ENCODE data around the gene PPIP5K1. TPM values are rescaled to one million over a fixed set of nuclear protein-coding genes. Genes with fewer than 3 reads are reported as not detected.

PPIP5K1 gene
- total RNA-seq, 1 experiment from 2014 or later: 34.4 TPM

GRCh38 chr15:43484455-43484854 is 105.6 kb downstream of the PPIP5K1 start:
- H3K4me3 Mint-ChIP-seq: no peak overlapping the region
- ChIA-PET CTCF (no interaction called here), POLR2A (no interaction called here)
- no peaks in the 10 kb centered on the region for H3K27me3 Mint-ChIP-seq (ENCODE audit: low read depth)
- no peaks in the 10 kb centered on the region for H3K9me3 Mint-ChIP-seq
- TF ChIP-seq FOXP4 (CRISPR knock-in tag; IDR thresholded peaks at IDR 0.05): no peak
- TF ChIP-seq ZNF425 (CRISPR knock-in tag; conservative IDR thresholded peaks at IDR 0.05): no peak
- TF ChIP-seq ATF1 (CRISPR knock-in tag; IDR thresholded peaks at IDR 0.05): no peak
- TF ChIP-seq ZNF671 (CRISPR knock-in tag; IDR thresholded peaks at IDR 0.05): no peak
- no peak for TF ChIP-seq ZNF281 (CRISPR knock-in tag; IDR thresholded peaks at IDR 0.05)
- TF ChIP-seq ELF4 (CRISPR knock-in tag; IDR thresholded peaks at IDR 0.05; ENCODE audit: low read depth): no peak
- no peak for TF ChIP-seq ZNF396 (CRISPR knock-in tag; IDR thresholded peaks at IDR 0.05; ENCODE audit: borderline replicate concordance)
- no peak for TF ChIP-seq ATF2 (CRISPR knock-in tag; IDR thresholded peaks at IDR 0.05; ENCODE audit: borderline replicate concordance, low read depth)
- TF ChIP-seq GRHL2 (CRISPR knock-in tag; IDR thresholded peaks at IDR 0.05; ENCODE audit: insufficient replicate concordance, severe bottlenecking): no peak
- no peak for TF ChIP-seq ZBTB21 (CRISPR knock-in tag; IDR thresholded peaks at IDR 0.05; ENCODE audit: borderline replicate concordance)
- no peak for TF ChIP-seq ZSCAN18 (CRISPR knock-in tag; IDR thresholded peaks at IDR 0.05)
- TF ChIP-seq GABPB1 (CRISPR knock-in tag; IDR thresholded peaks at IDR 0.05): no peak
- H3K4me1 Mint-ChIP-seq: 0 out of 2 replicates have a peak, but pooled peaks cover 3% of the 10 kb centered on the region
- DNase-seq (ENCODE audit: low spot score): no peak
- peak overlapping the region; percentile 24 for H3K27ac Mint-ChIP-seq
- no peak for ATAC-seq
- peaks cover 62% of the 10 kb centered on the region for H3K36me3 Mint-ChIP-seq

Other genes starting within 250 kb of the PPIP5K1 start
- gene ZSCAN29, start 219.2 kb downstream of the PPIP5K1 start, total RNA-seq (2021): 39.7 to 41.7 TPM (median 41.6 TPM) in 3 replicates
- gene TUBGCP4, start 219.1 kb downstream of the PPIP5K1 start, total RNA-seq (2021): 22.5 to 28.5 TPM (median 25.4 TPM) in 3 replicates
- 52.8 to 67.1 TPM (median 54.9 TPM) in 3 replicates for gene TP53BP1, start 97.1 kb downstream of the PPIP5K1 start, total RNA-seq (2021)
- gene MAP1A, start 72.6 kb downstream of the PPIP5K1 start, total RNA-seq (2021): 1.1 to 2.2 TPM (median 1.1 TPM) in 3 replicates
- 35.4 to 41.5 TPM (median 37.3 TPM) in 3 replicates for gene CKMT1B, start 3.8 kb upstream of the PPIP5K1 start, total RNA-seq (2021)
- gene STRC, start 28.6 kb upstream of the PPIP5K1 start, total RNA-seq (2021): 1.1 to 1.7 TPM (median 1.1 TPM) in 3 replicates
- 2.5 to 3.2 TPM (median 2.5 TPM) in 3 replicates for gene CATSPER2, start 58.6 kb upstream of the PPIP5K1 start, total RNA-seq (2021)
- 34.4 to 37.4 TPM (median 36.4 TPM) in 3 replicates for gene CKMT1A, start 103.7 kb upstream of the PPIP5K1 start, total RNA-seq (2021)
- gene PDIA3, start 156.2 kb upstream of the PPIP5K1 start, total RNA-seq (2021): 604 to 630 TPM (median 614 TPM) in 3 replicates
- 8.1 to 9.0 TPM (median 8.8 TPM) in 3 replicates for gene ELL3, start 186.8 kb upstream of the PPIP5K1 start, total RNA-seq (2021)
- 694 to 788 TPM (median 775 TPM) in 3 replicates for gene SERF2, start 202.1 kb upstream of the PPIP5K1 start, total RNA-seq (2021)
- 0.09 to 0.16 TPM in 2 of 3 replicates, not detected in the other for gene SERINC4, start 210.0 kb upstream of the PPIP5K1 start, total RNA-seq (2021)
- 17.3 to 22.0 TPM (median 19.9 TPM) in 3 replicates for gene HYPK, start 210.4 kb upstream of the PPIP5K1 start, total RNA-seq (2021)
- 32.4 to 36.0 TPM (median 34.6 TPM) in 3 replicates for gene MFAP1, start 234.5 kb upstream of the PPIP5K1 start, total RNA-seq (2021)
- gene WDR76, start 236.8 kb upstream of the PPIP5K1 start, total RNA-seq (2021): 13.4 to 16.2 TPM (median 16.0 TPM) in 3 replicates